ENCODE data around the gene NMB.

Gene NMB

GRCh38 chr15:84669726-84670125 lies 11.7 kb upstream of the NMB start:
- no peak overlapping the region for H3K27ac ChIP-seq (replicated peaks)
- no peak for DNase-seq (ENCODE audit: low read depth in 1 of 2, low spot score in 1 of 2)
- TF ChIP-seq REST (IDR thresholded peaks at IDR 0.05; ENCODE audit: insufficient replicate concordance, low read depth) (no peak), POLR2AphosphoS5 (IDR thresholded peaks at IDR 0.05; ENCODE audit: low read depth) (no peak), GABPA (IDR thresholded peaks at IDR 0.05; ENCODE audit: low read depth) (no peak), CTCF (IDR thresholded peaks at IDR 0.05; ENCODE audit: insufficient read depth, low read length) (no peak), SPI1 (IDR thresholded peaks at IDR 0.05; ENCODE audit: borderline replicate concordance, low read depth) (no peak)

GRCh38 chr15:84668221-84668982 lies 10.4 kb upstream of the NMB start:
- Histone ChIP-seq H3K4me3 (replicated peaks; ENCODE audit: insufficient read depth, low read length) (no peak overlapping the region), H3K27me3 (ENCODE audit: insufficient read depth, poor library complexity, severe bottlenecking) (no peaks in the 10 kb centered on the region), H3K27ac (replicated peaks) (no peak overlapping the region)
- TF ChIP-seq SPI1 (IDR thresholded peaks at IDR 0.05; ENCODE audit: borderline replicate concordance, low read depth) (no peak), REST (IDR thresholded peaks at IDR 0.05; ENCODE audit: insufficient replicate concordance, low read depth) (no peak), POLR2AphosphoS5 (IDR thresholded peaks at IDR 0.05; ENCODE audit: low read depth) (no peak), CTCF (IDR thresholded peaks at IDR 0.05; ENCODE audit: insufficient read depth, low read length) (no peak), GABPA (IDR thresholded peaks at IDR 0.05; ENCODE audit: low read depth) (no peak)
- no peak for DNase-seq (ENCODE audit: low read depth in 1 of 2, low spot score in 1 of 2)

More at GRCh38 chr15:84669726-84670125, 11.7 kb upstream of the NMB start:
- no peak overlapping the region for H3K4me3 ChIP-seq (replicated peaks; ENCODE audit: insufficient read depth, low read length)
- H3K27me3 ChIP-seq (ENCODE audit: insufficient read depth, poor library complexity, severe bottlenecking): no peaks in the 10 kb centered on the region

- Histone ChIP-seq H3K4me3 (replicated peaks; ENCODE audit: insufficient read depth, low read length) (no peak overlapping the region), H3K27ac (replicated peaks) (no peak overlapping the region), H3K27me3 (ENCODE audit: insufficient read depth, poor library complexity, severe bottlenecking) (no peaks in the 10 kb centered on the region)
- TF ChIP-seq REST (IDR thresholded peaks at IDR 0.05; ENCODE audit: insufficient replicate concordance, low read depth) (no peak), POLR2AphosphoS5 (IDR thresholded peaks at IDR 0.05; ENCODE audit: low read depth) (no peak), SPI1 (IDR thresholded peaks at IDR 0.05; ENCODE audit: borderline replicate concordance, low read depth) (no peak)
- DNase-seq (ENCODE audit: low read depth in 1 of 2, low spot score in 1 of 2): no peak
Measured at GRCh38 chr15:84666373-84666772, 8.4 kb upstream of the NMB start.

Measured in HL-60 (cell line).